WERI-Rb-1 (cell line): ENCODE measurements around the gene CDH23.
A peak's percentile ranks its signal among the peaks of the same experiment; 100 is the strongest.

ENCODE experiments used
- DNase-seq: peaks from one replicate; pipeline ENCODE4 v3.0.0-alpha.2; 2020
- H3K27ac ChIP-seq: fragments of 250-450 bp; sonication (Bioruptor Pico); 2 replicates; pipeline ENCODE4 v1.5.1; 2020; ENCODE audit warnings: mild to moderate bottlenecking, moderate library complexity
- H3K27me3 ChIP-seq: fragments of 250-450 bp; sonication (Bioruptor Pico); 2 replicates; pipeline ENCODE4 v1.5.1; 2021; ENCODE audit warnings: mild to moderate bottlenecking, low read depth, moderate library complexity; ENCODE audit not compliant: insufficient read depth, severe bottlenecking
- H3K36me3 ChIP-seq: fragments of 250-450 bp; sonication (Bioruptor Pico); 2 replicates; pipeline ENCODE4 v1.5.1; 2020; ENCODE audit warnings: mild to moderate bottlenecking, moderate library complexity
- H3K4me3 ChIP-seq: 2 replicates; pipeline ENCODE4 v1.5.1; 2011; ENCODE audit warnings: low read depth, mild to moderate bottlenecking, control low read depth, low read length
- H3K9me3 ChIP-seq: fragments of 250-450 bp; sonication (Bioruptor Pico); 2 replicates; pipeline ENCODE4 v1.5.1; 2021; ENCODE audit warnings: mild to moderate bottlenecking, moderate library complexity; ENCODE audit not compliant: severe bottlenecking
- CTCF ChIP-seq: IDR thresholded peaks from 2 replicates; pipeline ENCODE4 v1.5.1; 2011; ENCODE audit warnings: low read depth, mild to moderate bottlenecking, control low read depth, inconsistent platforms, low read length

CDH23 gene

GRCh38 chr10:71620642-71621041 is 223.9 kb downstream of the CDH23 start:
- no peak for TF ChIP-seq CTCF
- Histone ChIP-seq H3K9me3 (no peaks in the 10 kb centered on the region), H3K27me3 (no peaks in the 10 kb centered on the region), H3K36me3 (peaks cover 86% of the 10 kb centered on the region), H3K4me3 (no peak overlapping the region), H3K27ac (no peak overlapping the region)
- DNase-seq = no peak

GRCh38 chr10:71621231-71622153 is 224.8 kb downstream of the CDH23 start:
- peak; percentile 46 for DNase-seq
- Histone ChIP-seq H3K27ac (no peak overlapping the region; the same call in 1 of the 2 replicates), H3K27me3 (no peaks in the 10 kb centered on the region), H3K4me3 (no peak overlapping the region), H3K9me3 (no peaks in the 10 kb centered on the region), H3K36me3 (peaks cover 86% of the 10 kb centered on the region)
- TF ChIP-seq CTCF = no peak

- Histone ChIP-seq H3K36me3 (peaks cover 79% of the 10 kb centered on the region), H3K4me3 (no peak overlapping the region), H3K27me3 (no peaks in the 10 kb centered on the region), H3K27ac (no peak overlapping the region), H3K9me3 (no peaks in the 10 kb centered on the region)
- TF ChIP-seq CTCF = no peak
- DNase-seq = no peak
Measured at GRCh38 chr10:71622154-71622526, 225.4 kb downstream of the CDH23 start.

DNA sequence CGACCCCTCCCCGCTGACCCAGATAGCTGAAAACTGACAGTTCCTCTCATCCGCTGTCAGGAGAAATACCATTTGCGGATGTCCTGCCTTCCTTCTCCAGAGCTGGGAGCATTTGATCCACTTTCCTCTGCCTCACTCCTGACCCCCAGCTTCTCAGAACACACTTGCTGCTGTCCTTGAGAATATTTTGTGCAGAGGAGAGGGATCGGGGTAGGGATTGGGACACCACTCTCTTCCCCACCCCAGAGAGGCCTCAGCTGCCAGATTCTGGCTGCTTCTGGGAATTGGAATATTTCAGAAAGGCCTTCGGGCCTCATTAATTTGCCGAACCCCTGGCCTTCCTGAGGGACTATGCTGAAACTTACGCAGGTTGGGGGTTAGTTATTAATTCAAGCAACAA is 225.9 kb downstream of the CDH23 start:
- Histone ChIP-seq H3K27me3 (no peaks in the 10 kb centered on the region), H3K9me3 (no peaks in the 10 kb centered on the region), H3K36me3 (peaks cover 78% of the 10 kb centered on the region), H3K27ac (no peak overlapping the region), H3K4me3 (no peak overlapping the region)
- TF ChIP-seq CTCF = no peak
- DNase-seq = no peak

- Histone ChIP-seq H3K9me3 (no peaks in the 10 kb centered on the region), H3K36me3 (peaks cover 74% of the 10 kb centered on the region), H3K27ac (no peak overlapping the region), H3K27me3 (no peaks in the 10 kb centered on the region), H3K4me3 (no peak overlapping the region)
- DNase-seq = peak; percentile 32
- peak; percentile 42; the same call in 1 of the 2 replicates for TF ChIP-seq CTCF
Measured at GRCh38 chr10:71623098-71623985, 226.6 kb downstream of the CDH23 start.
